ENCODE results near the gene TCL1B.
A peak's percentile ranks its signal among the peaks of the same experiment; 100 is the strongest.

Gene TCL1B

DNA sequence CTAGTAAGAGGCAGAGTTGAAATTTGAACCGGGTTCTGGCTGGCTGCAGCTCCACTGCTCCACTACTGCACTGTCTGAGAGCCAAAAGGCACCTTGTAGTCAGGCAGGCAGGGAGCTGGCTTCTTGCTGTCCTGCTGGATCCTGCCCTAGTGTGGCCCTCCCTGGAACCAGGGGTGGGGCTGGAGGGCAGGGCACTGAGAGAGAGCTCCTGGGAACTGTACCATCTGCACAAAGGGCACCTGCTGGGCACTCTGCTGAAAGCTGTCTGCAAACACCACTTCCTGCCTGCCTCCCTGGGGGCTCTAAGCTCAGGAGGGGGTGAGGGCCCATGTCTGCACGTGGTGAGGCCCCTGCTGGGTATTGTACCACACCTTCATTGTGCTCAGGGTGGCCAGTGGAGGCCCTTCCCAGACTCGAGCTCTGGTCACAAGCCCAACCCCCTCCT, 19.0 kb upstream of the TCL1B start:
- DNase-seq, result no peak

DNA sequence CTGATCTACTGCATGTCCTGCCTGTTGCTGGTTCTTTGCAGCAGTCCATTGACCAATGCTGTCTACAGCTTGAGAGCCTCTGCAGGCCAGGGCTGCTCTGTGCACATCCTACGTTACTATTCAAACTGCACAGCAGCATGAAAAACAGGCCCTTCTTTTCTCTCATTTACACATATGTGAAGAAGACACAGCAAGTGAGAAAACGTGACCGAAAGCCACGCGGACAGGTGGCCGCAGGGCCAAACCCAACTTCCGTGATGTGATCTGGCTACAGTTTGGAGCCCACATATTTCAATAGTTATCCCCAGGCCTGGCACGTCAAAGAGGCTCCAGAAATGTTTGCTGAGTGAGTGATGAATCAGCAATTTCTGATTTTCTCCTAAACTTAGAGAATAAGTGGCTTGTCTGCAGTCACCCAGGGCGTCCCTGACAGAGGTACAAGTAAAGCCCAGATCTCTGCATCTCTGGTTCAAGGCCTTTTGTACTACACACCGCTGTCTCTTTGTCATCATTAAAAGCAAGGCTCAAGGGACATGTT, 17.9 kb upstream of the TCL1B start:
- DNase-seq, result no peak

DNA sequence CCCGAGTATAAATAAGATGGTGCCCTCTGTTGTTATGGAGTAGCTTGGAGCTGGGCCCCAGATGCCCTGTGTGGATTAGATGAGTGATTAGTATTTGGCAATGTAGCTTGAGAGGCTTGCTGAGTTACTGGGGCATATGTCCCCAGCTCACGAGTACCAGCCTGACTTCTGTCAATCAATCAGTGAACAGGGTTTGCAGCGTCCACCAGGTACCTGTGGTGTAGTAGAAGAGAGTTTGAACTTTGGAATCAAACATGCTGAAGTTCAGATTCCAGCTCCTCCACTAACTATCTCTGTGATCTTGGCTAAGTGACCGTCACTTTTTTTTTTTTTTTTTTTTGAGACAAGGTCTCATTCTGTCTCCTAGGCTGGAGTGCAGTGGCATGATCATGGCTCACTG, 11.6 kb upstream of the TCL1B start:
- no peak for DNase-seq

DNA sequence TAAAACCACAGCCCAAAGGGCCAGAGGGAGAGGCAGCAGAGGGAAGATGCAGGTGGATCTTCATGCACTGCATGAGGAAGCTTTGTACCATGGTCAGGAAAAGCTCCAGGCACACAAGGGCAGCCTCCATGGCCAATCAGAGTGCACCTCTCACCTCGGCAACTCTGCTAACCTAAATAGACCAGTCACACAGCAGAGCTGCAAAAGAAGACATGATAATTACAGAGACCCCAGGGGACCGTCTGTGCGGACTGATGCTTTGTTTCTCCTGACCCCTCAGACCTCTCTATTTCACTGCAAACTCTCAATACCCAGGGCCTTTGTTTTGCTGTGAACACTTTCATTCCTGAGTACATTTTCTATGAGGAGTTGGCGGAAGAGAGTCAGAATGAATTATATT, 10.7 kb upstream of the TCL1B start:
- no peak for DNase-seq

DNA sequence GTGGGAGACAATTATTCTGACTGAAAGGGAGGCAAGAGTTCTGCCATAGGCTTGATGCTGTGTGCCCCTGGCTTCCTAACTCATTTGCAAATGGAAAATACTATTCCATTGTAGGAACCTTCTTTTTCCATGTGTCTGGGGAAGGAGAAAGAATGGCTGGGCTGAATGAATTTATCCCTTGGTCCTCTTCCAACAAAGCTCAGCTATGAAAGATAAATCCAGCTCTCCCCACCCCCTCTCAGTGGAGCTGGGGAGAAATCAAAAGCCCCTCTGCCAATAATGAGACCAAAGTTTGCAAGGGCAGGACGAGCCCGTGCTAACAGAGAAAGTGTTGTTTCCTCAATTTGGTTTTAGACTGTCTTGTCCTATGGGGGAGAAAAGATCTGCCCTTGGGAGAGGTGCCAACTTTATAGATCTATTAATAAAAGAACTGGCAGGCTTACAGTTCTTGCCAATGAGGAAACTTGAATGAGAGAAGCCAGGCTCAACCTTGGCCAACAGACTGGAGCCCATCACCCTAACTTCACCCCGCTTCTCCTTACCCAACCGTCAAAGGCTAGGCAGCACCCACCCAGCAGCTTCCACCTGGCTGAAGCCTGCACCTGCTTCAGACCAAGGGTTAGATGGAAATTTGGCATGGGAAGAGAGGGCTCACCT, 8.9 kb upstream of the TCL1B start:
- DNase-seq, result no peak

DNA sequence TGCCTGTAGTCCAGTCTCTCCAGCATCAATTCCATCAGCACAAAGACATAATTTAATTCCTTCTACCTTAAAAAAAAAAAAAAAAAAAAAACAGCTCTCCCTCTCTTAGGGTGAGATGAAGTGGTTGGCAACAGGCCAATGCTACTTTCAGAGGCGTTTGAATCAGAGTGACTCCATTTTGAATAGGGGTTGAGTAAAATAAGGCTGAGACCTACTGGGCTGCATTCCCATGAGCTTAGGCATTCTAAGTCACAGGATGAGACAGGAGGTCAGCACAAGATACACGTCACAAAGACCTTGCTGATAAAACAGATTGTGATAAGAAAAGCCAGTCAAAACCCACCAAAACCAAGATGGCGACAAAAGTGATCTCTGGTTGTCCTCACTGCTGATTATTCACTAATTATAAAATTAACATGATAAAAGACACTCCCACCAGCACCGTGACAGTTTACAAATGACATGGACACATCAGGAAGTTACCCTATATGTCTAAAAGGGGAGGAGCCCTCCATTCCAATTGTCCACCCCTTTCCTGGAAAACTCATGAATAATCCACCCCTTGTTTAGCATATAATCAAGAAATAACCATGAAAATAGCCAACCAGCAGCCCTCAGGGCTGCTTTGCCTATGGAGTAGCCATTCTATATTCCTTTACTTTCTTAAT, 6.9 kb upstream of the TCL1B start:
- peak; percentile 65 for DNase-seq

DNA sequence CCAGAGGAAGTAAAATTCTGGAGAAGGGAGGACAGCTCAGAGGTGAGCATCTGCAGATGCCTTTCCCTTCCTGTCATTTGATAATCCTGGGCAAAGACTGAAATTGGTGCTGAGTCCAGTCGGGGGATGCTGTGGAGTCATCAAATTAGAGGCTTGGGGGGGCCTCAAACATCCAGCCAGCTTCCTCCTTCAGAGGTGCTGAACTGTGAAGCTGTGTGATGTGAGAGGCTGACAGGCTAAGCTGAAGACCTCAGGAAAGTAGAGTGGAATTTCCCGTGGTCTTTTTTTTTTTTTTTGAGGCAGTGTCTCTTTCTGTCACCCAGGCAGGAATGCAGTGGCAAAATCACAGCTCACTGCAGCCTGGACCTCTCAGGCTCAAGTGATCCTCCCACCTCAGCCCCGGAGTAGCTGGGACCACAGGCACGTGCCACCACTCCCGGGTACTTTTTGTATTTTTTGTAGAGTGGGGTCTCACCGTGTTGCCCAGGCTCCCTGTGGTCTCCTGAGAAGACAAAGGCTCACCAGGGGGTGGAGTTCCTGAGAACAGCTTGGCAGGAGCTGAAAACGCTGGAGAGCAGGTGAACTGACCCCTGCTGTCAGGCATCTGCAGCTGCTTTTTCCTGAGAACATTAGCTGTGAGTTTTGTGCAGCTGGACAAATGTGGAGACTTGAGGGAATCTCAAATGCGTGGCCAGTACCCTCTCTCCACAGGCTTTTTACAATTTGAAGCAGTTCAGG, 6.1 kb upstream of the TCL1B start:
- DNase-seq, result no peak

DNA sequence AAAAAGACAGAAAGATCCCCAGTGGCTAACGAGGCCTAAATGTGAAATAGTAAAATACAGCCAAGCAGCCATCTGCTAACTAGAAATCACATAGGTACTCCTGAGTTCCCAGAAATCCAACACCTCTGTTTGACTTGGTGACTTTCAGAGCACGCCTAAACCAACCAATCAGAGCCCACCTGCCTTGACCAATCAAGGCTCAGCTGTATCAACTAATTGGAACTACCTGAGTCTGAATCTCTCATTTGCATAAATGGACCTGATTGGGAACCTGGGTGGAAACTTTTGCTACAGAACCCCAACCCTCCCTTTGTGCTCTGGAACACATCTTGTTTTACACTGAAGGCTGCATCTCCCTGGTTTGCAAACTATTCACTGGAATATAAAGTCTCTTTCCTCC, 5.1 kb upstream of the TCL1B start:
- DNase-seq, result no peak

DNA sequence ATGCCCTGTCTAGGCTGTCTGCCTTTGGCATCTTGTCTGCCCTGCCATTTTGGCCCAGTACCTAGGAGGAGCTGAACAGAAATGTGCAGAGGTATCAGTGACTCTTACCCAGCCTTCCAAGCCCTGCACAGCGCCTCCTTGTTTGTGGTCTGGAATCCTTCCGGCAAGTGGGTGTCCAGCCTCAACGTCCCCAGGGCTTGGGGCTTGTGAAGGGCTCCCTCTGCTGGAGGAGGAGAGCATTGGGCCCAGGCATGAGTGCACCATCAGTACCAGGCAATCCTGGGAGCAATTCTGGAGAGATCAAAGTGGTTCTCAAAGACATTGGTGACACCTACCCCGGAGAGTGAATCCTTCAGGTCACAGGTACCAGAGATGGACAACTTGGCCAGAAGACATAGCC, 2.4 kb upstream of the TCL1B start:
- no peak for DNase-seq

DNA sequence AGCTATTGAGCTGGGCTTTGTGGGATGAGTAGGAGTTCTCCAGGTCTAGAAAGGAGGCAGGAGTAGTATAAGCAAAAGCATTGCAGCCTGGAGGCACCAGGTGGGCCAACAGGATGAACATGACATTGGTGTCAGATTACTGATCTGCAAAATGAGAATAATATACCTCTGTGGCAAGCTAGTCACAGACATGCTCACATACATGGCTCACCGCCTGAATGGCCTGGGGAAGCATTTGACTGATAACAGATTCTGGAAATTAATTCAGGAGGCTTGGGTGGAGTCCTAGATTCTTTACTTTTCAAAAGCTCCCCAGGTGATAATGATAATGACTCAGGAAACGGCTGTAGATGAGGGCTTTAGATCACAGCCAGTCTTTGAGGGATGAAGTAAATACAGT, 709 bp downstream of the TCL1B start:
- no peak for DNase-seq

DNA sequence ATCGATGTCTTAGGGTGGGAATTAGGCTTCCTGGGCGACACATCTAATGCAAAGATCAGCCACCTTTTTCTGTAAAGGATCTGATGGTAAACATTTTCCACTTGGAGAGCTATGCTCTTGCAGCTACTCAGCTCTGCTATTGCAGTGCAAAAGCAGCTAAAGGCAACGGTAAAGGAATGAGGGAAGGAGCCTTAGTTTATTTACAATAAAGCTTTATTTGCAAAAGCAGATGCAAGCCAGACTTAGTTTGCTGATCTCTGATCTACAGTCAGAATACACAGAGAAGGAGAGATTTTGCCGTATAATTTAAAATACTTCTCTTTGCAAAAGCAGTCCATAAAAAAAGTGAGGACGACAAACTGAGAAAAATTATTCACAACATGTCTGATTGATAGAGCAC, 3.2 kb downstream of the TCL1B start:
- no peak for DNase-seq

DNA sequence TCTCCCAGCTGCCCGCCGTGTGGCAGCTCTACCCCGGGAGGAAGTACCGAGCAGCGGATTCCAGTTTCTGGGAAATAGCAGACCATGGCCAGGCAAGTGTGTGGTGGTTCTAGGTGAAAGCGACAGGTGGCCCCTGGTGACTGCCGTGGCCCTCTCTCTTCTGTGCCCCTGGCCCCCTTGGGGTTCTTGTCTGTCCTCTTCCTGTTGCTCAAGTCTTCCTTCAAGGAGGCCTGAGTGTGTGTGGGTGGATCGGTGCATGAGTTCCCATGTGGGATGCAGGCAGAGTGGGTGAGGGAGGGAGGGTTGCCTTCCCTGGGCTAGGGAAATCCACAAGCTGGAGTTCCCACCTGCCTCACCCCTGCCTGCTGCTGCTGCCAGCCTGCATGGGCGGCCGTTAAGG, 4.6 kb downstream of the TCL1B start:
- no peak for DNase-seq

DNA sequence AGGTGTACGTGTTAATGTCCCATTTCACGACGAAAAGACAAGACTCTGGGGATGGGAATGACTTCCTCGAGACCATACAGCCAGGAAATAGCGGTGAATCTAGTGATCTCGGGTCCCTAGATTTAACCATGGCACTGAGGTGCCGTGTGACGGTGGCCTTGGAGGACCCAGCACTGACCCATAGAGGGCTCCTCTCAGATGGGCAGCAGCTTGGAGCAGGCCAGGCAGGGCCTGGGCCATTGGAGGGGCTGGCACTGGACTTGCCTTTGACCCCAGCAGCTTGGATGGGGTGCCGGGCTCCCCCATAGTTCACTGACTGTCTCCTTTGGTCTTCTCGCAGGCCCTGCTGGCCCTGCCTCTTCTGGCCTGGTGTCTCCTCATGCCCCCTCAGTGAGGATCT, 5.4 kb downstream of the TCL1B start:
- no peak for DNase-seq

DNA sequence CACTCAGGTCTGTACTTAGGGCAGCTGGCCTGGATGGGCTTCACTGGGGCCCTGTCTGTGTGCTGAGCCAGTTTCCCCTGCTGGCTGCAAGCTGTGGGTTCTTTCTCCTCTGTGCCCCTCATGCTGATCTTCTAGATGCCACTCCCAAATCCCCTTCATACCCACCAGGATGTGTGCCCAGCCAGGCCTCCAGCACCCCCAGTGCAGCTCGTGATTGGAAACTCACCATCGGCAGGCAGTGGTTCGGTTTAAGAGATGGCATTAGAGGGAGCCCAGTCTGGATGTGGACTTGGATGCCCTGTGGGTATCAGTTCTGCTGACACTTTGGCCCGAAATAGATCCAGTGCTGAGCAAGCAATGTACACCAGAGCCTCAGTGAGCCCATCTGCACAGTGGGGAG, 5.9 kb downstream of the TCL1B start:
- DNase-seq, result no peak

DNA sequence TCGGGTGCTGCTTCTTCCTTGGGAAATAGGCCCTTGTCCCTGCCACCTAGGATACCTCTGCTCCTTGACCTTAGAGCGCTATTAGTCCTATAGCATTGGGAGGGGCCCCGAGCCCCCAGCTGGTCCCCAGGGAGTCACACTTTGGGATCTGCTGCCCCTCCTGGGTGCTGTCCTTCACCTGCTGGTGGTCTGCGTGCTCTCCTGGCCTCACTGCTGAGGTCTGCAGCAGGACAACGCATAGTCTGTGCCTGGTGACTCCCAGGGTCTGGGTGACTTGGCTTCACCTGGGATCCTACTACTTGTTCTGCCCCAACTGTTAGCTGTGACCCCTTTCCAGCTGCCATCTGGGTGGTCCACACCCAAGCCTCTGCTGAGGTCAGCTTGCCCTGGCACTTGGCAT, 8.8 kb downstream of the TCL1B start:
- no peak for DNase-seq

DNA sequence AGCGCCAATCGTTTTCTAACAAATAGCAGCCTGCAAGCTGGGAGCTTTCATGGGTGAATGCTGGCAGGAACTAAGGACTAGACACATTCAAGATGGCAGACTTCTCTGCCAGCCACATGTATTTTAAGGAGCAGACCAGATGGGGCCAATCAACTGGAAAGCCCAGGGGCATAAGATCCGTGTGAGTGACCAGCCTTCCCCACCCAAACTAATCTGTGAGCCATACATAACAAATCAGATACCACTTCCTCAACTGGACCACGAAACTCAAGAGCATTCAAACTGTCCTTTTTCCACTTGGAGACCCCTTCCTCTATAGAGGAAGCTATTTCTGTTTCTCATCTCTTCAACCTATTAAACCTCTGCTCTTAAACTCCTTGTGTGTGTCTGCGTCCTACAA, 9.7 kb downstream of the TCL1B start:
- DNase-seq, result no peak

DNA sequence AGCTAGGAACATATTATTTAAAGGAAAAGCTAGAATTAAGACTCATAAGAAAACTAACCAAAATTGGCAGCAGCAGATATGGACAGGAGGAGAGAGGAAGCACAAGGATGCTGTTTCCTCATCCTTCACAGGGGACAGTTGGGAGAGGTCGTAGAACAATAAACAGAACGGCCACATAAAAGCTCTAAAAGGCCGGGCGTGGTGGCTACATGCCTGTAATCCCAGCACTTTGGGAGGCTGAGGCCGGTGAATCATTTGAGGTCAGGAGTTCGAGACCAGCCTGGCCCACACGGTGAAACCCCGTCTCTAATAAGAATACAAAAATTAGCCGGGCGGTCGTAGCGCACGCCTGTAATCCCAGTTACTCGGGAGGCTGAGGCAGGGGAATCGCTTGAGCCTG, 10.5 kb downstream of the TCL1B start:
- DNase-seq, result no peak

DNA sequence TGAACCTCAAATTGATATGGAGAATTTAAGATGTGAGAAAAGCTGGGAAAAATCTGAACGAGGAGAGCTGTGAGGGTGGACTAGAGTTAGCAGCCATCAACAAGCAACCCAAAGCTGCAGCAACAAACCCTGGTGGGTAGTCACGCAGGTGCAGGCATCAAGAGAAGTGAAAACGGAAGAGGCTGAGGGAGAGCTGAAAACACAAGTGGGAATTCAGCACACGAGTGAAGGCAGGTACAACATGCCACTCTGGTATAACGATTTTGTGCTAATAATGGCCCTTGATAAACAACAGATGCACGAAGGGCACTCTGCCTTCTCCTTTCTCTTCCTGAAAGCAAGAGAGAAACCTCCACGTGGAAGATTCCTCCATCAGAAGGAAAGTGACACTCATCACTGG, 11.5 kb downstream of the TCL1B start:
- no peak for DNase-seq

DNA sequence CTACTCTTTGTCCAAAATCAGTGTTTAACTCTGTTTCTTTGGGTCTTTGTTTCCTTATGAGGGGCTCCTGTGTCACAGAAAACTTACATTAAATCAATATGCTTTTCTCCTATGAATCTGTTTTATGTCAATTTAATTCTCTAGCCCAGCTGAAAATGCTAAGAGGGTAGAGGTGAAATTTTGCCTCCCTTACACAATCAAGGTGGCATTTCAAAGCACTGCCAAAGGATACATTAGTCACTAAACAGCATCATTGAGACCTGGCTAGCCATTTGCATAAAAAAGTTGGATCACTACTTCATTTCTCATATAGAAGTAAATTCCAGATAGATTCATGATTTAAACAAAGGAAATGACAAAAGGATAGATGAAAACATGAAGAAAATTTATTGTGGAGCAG, 12.1 kb downstream of the TCL1B start:
- DNase-seq, result no peak

DNA sequence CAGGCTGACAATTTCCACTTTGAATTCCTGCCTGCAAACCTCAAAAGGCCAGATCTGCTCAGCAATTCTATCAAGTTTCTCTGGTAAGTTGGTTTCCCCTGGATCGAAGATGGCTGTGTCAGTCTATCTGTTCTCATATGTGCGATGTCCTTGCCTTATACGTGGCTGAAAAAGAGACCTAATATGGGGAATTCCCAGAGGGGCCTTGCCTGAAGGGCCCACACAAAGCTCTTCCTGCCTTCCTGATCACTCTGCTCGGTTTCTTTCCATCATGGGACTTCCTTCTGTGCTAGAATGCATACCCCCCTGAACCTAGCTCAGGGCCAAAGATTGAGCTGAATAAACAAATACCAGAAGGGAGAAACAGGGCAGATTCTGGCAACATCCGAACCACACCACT, 13.2 kb downstream of the TCL1B start:
- no peak for DNase-seq

DNA sequence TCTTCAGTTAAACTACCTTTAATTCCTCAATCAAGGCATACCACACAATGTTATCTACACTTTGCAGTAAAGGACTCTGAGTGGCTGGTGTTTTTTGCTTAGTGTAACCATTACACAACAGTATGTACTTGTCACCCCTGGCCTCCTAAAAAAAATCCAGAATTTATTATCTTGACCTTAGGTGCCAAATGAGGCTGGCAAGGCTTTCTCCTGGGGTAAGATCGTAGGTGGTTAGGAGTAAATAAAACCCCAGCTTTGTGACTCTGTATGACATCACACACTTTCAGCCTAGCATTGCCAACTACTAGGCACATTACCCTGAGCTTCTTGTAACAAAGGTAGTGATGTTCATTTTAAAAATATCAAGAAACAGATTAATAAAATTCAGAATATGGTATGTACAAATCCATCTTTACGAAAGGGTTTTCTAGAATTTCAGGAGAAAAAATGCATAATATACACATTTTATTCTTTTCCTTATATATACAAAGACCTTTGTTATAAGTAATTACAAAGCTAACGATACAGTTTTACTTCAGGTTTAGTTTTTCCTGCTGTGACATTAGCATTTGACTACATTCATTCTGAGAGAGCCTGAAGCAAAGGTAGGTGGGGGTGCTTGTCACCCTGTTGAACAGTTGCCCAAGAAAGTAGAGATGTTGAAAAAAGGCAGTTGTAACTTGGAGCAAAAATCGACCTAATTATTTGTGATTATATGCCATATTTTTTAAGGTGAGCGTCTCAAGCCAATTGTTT, 14.2 kb downstream of the TCL1B start:
- no peak for DNase-seq

DNA sequence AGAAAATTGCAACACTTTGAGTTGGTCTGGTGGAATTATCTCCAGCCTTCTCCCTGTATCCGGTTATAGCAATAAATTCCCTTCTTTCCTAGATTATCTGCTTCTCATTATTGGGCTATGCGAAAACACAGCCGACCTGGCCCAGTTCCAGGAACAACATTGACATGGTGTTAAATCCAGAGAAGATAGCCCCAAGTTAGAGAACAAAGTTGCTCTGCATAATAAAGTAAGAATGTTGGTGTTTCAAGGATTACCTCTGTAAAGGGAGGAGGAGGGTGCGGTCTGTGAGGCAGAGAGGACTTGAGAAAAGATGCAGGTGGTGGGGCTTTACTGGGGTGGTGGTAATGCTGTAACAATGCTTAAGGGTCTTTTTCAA, 15.6 kb downstream of the TCL1B start:
- DNase-seq, result no peak

DNA sequence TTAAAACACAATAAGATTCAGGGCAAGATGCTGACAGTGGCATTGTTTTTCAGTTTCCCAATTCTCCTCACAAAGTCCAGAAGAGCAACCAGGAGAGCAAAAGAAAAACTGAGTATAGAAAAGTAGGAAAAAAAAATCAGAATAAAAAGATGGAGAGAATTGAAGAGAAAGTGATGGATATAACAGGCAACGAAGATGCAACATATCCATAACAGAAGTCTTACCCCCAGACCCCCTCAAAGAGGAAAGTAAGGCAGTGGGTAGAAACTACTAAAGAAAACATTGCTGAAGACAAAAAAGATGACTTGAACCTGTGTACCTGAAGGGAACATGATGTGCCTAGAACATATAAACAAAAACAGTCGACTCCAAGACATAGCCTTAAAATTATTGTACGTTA, 17.1 kb downstream of the TCL1B start:
- DNase-seq, result no peak

DNA sequence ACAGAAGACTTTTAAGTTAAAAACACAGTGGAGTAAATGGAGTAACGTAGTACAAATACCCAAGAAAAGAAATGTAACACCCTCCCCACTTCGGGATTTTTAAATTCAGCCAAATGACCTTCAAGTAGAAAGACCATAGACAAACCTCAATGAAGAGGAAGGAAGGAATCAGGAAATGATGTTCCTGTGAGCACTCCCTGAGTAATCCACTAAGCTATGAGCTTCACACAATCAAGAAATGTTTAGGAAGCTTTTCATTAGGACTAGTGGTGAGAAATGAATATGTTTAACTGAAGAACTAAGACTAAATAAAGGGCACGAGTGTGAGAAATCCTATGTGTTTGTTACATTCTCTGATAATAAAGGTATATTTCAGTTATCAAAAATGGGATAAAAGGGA, 17.6 kb downstream of the TCL1B start:
- DNase-seq, result no peak
